AG04450 (cell line): ENCODE data around the gene CCDC6. TPM values are rescaled to one million over a fixed set of nuclear protein-coding genes. Genes with fewer than 3 reads are reported as not detected.

Experiments used
- polyA plus RNA-seq: library from polyadenylated mRNA; depleted of rRNA; stranded (reverse); fragments of >200 nt; gene quantifications from 2 replicates; pipeline ENCODE4 v1.2.3, GENCODE V29; 2011; rRNA removed

CCDC6 gene
- polyA plus RNA-seq, 1 experiment, result 51.1 TPM

Other genes starting within 250 kb of the CCDC6 start
- 0.06 and 0.12 TPM in 2 replicates for gene SLC16A9, start 196.7 kb downstream of the CCDC6 start, polyA plus RNA-seq
- gene MRLN, start 153.1 kb downstream of the CCDC6 start, polyA plus RNA-seq, result not detected in 2 replicates